ENCODE data around the gene GPR25.

The GPR25 gene, protein sequence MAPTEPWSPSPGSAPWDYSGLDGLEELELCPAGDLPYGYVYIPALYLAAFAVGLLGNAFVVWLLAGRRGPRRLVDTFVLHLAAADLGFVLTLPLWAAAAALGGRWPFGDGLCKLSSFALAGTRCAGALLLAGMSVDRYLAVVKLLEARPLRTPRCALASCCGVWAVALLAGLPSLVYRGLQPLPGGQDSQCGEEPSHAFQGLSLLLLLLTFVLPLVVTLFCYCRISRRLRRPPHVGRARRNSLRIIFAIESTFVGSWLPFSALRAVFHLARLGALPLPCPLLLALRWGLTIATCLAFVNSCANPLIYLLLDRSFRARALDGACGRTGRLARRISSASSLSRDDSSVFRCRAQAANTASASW

DNA sequence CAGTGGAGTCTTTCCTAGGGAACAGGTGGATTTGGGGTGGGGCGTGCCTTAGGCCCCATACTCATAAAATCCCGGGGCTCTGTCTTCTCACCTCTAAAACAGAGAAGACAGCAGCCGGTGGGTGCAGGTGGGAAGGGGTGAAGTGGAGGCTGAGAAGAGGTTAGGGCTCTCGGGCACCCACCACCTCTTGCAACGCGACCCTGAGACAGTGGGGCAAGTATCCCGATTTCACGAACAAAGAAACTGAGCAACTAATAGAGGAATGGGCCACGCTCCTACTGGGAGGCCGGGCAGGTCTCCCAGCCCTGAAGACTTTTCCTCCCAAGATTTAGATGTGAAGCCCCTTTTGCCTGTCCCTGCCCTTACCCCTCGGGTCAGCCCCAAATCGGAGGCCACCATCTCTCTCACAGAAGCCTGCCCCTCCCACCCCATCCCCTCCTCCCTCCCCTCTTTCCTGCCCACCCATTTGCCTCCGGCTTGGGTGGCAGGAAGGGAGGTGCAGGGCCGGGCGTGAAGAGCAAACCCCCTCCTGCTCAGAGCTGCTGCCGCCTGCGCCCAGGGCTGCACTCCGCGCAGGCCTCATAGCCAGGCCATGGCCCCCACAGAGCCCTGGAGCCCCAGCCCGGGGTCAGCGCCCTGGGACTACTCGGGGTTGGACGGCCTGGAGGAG lies at the start of gene GPR25:
TSS of gene GPR25 (plus strand) at position 536 of the 670 bp plus-strand sequence. CDS start at position 593, 57 bp downstream.
- no peak for DNase-seq (ENCODE audit: low read depth in 2 of 2)

DNA sequence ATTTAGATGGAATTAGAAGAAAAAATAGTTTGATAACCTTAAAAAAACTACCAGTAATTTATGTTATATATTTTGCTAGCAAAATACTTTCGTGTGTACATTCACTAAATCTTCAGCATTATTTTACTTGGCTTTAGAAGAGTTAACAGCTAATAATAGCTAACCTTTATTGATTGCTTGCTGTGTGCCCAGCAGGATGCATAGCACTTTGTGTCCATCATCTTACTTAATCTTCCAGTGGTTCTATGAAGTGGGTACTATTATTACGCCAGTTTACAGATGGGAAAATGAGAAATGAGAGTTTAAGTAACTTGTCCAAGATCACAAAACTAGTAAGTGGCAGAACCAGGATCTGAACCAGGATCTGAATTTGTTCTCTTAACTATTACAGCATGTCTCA lies 41.7 kb upstream of the GPR25 start:
- no peak for DNase-seq (ENCODE audit: low read depth in 2 of 2)

DNA sequence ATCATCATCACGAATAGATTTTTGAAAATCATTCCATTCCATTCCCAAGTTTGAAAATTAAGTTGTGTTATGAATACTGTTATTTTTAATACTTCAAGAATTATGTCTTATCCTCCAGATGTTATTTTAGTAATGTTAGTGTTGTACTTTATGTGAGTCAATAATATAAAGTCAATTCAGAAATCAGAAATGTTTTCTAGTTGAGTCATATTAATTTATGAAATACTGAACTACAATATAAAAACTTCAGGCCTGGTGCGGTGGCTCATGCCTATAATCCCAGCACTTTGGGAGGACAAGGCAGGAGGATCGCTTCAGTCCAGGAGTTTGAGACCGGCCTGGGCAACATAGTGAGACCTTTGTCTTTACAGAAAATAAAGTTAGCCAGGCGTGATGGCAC lies 38.4 kb upstream of the GPR25 start:
- no peak for DNase-seq (ENCODE audit: low read depth in 2 of 2)

DNA sequence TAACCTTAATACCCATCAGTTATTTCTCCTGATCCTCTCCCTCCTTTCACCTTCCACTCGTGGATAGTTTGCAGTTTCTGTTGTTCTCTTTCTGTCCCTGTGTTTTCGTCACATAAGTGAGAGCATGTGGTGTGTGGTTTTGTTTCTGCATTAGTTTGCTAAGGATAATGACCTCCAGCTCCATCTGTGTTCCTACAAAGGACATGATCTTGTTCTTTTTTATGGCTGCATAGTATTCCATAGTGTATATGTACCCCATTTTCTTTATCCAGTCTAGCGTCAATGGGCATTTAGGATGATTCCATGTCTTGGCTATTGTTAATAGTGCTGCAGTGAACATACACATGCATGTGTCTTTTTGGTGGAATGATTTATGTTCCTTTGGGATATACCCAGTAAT lies 36.6 kb upstream of the GPR25 start:
- no peak for DNase-seq (ENCODE audit: low read depth in 2 of 2)

DNA sequence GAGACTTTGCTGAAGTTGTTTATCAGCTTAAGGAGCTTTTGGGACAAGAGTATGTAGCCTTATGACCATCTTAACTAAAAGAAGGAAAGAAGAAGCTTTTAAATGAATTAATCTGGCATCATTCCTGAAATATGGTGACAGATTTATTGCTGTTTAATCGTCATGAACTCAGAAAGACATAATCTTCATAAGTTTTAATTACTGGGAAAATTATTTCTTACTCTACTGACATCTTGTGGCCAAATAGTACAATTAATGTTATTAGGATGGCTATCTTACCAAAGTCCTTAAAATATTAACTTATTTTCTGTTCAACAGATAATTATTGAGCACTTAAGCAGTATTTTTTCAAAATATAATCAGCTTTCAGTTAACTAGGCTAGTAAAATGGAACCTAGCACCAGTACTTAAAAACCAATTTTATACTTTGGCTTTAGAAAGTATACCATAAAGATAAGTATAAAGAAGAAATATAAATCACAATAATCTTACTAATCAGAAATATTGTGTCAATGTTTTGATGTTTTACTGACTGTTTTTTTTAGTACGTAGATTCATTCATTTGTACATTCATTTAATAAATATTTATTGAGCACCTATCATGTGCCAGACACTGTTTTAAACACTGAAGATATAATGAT lies 34.7 kb upstream of the GPR25 start:
- no peak for DNase-seq (ENCODE audit: low read depth in 2 of 2)

DNA sequence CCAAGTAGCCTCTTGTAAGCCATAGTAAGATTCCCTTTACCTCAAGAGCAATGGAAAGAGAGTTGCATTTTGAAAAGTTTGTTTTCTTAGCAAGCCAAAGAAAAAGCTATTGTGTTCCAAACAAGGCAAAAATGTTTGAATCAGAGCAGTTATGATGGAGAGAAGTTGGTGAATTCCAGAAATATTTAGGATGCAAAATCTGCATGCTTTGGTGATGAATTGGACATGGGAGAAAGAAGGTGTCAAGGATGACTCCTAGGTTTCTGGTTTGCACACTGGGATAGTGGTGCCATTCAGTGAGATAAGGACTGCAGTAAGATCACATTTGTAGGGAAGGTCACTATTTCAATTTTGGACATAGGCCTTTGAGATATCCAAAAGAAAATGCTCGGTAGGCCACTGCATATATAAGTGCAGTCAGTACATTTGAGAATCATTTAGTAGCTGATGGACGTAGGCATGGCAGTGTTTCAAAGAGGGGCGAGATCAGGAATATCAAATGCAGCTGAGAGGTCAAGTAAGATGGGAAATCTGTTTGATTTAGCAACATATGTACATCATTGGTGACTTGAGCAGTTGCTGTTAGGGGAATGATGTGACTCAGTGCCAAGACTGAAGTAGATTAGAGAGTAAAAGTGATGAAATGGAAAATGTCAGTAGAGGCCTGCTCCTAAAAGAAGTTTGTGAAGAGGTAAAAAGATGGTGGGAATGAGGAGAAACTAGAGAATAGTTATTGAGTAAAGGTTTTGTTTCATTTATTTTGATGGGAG lies 33.9 kb upstream of the GPR25 start:
- DNase-seq (ENCODE audit: low read depth in 2 of 2) = no peak

DNA sequence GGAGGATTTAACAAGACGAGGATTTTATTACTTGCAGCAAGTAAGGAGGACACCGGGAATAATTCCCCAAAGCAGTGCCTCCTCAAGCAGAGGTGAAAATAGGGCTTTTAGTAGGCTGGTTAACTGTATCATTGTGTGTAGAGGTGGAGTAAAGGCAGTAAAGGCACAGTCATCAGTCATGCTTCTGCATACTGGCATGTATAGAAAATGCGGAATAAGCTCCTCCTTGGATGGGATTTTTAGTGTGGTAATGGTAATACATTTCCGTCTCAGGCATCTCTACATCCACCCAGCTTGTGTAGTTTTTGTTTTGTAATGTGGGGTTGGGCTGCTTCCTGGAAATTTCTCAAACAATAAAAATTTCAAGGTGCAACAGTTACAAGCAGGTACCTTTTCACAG lies 27.4 kb upstream of the GPR25 start:
- DNase-seq (ENCODE audit: low read depth in 2 of 2) = no peak

DNA sequence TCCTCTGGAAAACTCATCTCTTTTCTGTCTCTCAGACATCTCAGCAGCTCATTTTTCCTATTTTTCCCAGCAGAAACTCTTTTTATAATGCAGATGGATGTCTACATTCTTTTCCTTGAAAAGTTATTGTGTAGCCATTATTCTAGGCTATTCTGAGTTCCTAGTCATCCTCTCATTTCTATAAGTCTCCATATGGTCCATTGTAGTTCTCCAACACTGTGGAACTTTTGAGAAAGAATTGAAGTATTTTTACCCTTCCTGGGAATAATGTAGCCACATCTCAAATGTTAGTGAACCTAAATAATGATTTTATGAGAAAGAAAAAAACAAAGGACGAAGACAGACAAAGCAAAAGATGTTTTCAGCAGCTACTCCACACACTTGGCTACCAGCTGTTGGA lies 26.4 kb upstream of the GPR25 start:
- no peak for DNase-seq (ENCODE audit: low read depth in 2 of 2)

DNA sequence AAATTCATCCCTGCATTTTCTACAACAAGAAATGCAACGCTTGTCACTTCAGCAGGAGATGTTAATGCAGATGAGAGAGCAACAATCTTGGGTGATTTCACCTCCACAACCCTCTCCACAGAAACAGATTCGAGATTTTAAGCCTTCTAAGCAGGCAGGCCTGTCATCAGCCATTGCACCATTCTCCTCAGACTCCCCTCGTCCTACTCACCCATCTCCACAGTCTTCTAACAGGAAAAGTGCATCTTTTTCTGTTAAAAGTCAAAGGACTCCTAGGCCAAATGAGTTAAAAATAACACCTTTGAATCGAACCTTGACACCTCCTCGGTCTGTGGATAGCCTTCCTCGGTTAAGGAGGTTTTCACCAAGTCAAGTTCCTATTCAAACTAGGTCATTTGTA lies 23.4 kb upstream of the GPR25 start:
- no peak for DNase-seq (ENCODE audit: low read depth in 2 of 2)

DNA sequence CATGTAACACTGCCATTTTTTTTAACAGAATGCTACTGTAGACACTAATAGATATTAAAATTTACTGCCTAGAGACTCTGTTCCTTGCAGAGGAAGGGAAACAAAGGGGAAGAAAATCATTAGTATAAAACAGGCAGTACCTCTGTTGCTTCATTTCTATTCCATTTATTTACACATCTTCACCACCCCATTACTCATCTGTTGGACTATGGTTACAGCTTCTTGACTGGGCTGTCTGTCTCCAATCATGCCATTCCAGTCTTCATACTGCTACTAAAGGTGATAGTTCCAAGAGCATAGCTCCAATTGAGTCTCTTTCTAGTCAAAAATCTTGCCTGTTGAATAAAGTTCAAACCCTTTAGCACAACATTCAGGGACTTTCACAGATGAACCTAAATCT lies 22.2 kb upstream of the GPR25 start:
- no peak for DNase-seq (ENCODE audit: low read depth in 2 of 2)

DNA sequence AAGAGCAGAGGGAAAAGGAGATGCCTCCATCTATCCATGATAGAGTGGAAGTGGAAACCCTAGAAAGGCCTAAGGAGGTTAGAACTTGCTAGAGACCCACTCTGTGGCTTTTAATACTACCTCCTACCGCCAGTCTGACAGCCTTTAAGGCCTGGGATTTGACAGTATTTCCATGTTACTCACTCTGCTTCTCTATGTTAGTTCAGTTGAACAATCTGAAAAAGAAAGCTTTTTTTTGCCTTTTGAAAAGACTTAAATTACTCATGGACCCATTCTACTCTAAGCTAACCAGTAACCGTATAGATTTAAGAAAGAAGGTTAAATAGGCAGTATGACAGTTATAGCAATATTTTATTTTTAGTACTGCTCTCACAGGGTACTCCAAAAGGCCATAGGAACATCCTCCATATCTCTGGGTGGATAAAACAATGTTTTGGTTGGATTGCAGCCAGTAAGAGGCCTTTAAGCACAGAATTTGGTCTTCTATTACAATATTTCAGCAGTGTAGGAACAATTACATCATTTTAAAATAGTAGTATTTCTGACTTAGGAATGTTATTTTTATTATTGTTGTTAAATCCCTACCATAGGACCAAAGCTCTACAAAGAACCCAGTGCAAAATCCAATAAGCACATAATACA lies 15.9 kb upstream of the GPR25 start:
- DNase-seq (ENCODE audit: low read depth in 2 of 2) = no peak

DNA sequence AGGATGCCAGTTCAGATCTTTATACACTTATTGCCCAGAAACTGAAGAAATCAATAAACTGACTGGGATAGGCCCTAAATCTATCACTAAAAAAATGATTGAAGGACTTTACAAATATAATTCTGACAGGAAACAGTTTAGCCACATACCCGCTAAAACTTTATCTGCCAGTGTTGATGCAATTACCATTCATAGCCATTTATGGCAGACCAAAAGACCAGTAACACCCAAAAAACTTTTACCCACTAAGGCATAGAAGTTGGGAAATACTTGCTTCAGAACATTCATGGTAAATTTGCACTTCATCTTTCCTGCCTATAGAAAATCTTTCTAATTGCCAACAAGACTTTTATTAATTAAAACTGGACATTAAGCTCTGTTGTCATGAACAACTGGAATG lies 15.0 kb upstream of the GPR25 start:
- no peak for DNase-seq (ENCODE audit: low read depth in 2 of 2)

DNA sequence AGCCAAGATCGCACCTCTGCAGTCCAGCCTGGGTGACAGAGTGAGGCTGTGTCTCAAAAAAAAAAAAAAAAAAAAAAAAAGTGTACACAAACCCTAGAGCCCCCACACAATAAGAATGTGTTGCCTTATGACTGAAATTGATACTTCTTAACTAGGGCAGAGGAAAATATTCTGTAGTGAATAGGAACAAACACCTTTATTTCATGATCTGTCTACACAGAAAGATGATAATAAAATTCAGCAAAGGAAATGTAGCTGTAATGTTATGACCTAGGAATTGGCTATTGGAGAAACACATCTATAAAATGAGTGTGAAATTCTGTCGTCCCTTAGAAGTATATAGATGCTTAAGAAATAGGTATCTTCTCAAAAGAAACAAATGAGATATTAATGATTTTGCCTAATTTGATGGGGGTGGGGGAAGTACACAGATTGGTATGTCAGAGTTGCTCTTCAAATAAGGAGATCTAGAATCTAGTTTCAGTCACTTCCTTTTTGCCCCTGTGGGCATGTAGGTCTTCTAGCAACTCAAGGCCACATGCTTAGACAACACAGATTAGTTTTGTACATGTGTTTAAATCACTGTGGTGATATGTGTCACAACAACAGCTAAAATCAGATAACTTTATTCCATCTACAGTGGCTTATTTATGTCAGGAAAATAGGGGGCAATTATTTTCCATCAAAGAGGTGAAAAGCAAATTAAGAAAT lies 10.7 kb upstream of the GPR25 start:
- DNase-seq (ENCODE audit: low read depth in 2 of 2) = no peak

DNA sequence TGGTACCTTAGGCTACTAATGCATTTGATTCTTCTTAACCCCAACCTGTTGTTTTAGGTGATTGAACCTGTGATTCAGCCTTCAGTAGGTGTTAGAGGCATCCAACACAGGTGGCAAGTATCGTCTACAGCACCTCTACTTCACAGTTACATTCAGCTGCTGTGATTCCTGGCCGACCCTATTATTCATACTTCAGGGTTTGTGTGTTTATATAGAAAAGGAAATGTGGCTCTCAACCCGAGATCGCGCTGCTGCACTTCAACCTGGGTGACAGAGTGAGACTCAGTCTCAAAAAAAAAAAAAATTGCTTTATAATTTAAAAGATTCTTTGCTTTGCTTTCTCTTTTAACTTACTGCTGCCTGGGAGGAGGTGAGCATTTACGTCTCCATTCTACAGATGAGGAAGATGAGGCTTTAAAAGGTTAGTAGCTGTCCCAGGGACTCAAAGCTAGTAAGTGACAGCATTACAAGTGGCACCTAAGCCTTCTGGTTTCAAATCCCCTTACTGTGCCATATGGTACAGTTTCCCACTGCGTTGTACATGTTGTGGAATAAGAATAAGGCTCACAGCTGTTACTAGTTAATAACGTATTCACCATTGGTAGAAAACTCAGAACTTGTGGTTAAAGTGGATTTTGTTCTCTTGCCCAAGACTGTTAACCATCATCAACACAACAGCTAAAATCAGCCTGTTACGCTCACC lies 9.9 kb upstream of the GPR25 start:
- DNase-seq (ENCODE audit: low read depth in 2 of 2) = no peak

DNA sequence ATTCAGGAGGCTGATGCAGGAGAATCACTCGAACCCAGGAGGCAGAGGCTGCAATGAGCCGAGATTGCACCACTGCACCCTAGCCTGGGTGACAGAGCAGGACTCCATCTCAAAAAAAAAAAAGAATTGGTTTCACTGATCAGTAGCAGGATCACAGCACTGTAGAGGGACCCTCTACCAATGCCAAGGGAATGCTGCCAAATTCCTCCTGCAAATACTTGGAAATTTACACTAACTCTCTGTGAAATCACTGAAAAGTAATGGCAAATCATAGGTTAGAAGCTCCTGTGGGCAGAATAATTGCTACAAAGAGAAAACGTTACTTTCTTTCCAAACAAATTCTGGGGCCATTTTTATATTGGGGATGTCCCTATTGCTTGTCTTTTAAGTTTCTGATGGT lies 6.7 kb upstream of the GPR25 start:
- DNase-seq (ENCODE audit: low read depth in 2 of 2) = no peak

DNA sequence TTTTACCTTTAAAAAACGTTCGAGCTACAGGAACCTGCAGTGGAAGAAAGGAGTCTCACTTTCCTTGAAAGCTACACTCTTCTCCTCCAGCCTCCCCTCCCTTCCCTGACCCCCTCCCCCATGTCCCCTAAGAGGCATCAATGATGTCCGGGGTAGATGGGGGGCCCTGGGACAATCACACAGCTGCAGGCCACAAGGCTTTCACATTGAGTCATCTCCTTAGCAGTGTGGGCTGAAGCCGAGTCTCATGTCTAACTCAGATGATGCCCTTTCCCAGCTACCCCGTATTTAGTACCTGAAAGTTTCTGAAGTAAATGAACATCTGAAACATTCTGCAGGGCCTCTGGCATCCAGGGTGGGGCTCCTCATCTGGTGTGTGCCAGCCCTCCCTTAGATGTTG lies 6.3 kb upstream of the GPR25 start:
- peak; percentile 48 to 72 for DNase-seq (ENCODE audit: low read depth in 2 of 2)

DNA sequence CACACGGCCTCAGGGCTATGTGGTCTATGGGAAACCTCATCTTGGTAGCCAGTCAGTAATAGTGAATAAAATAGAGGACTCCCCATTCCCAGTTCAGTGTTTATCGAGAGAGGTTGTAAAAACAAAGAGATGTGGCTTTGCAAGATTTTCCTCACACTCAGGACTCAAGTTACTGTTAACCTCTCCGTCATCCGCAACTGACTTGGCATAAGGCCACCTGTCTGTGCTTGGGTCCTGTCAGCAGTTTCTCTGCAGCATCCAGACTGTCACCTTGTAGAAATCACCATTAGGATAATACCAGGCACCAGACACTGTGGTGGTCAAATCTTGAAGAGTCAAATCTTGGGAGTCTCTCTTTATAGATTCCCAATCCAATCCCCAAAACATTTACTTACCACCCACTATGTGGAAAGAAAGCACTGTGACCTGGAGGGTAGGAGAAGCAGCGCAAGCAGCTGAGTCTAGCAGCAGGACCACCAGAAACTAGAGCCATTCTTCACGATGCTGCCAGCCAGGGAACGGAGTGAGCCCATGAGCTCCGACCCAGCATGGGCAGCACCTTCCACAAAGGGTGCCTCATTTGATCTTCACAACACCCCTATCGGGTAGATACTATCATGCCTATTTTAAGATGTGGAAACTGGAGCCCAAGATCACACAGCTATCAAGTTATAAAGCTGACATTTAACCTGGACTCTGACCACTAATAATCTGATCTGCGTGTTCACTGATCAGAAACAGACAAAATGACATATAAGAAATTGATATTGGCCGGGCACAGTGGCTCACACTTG lies 5.6 kb upstream of the GPR25 start:
- no peak for DNase-seq (ENCODE audit: low read depth in 2 of 2)

DNA sequence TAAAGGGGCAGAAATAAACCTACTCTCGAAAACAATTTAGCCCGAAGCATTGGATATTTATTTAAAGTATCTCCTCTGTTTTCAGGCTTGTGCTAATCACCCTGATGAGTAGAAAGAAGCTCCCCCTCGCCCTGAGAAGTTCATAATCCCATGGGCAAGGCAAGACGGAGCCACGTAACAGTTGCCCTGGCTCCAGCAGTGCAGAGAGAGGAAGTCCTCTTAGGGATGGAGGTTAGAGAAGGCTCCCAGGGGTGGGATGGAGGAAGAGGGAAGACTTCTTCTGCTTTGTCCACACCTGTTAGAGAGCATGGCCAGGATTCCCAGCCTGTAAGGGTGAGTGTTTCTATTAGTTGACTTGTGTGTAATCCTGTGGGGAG lies 3.4 kb upstream of the GPR25 start:
- DNase-seq (ENCODE audit: low read depth in 2 of 2) = no peak

DNA sequence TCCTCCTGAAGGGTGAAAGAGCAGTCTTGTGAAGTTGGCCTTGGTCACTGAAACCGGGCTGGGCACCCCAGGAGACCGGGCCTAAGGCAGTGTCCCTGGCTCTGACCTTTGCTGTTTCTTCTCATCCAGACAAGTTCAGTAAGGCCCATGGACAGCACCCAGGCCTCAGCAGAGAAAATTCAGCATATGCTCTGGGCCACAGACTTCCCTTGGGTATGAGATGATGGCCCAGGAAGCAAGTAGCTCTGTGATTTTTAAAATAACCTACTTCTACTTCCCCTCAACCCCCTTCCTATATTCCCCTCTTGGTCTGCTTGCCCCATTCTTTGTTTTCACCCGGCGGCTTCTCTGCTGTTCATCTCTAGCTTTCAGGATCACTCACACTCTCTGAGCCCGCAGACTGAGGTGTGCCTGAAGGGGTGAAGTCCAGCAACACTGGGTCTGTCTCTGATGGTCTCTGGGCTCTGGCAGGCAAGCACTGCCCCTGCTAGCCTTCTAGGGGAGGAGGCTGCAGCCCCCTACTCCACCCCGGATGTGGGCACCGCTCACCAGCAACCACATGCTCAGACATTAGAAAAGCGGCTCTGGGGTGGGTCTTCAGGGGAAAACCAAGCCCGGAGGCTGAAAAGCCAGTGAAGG lies 2.9 kb upstream of the GPR25 start:
- peak; percentile 21 to 26 for DNase-seq (ENCODE audit: low read depth in 2 of 2)
